Effector memory CD4-positive, alpha-beta T cell (primary cell): Measurements from ENCODE around the gene C1QTNF1.
"Not testable (repeated sequence)": the region's sequence is repeated elsewhere in the genome, so short reads cannot be mapped to it uniquely, and the experiment has no call there.

Experiments used
- DNase-seq, 3 donors: peaks; one replicate each; pipeline ENCODE4 v3.0.0-alpha.2; 2020
- H3K27ac ChIP-seq: 2 replicates; pipeline ENCODE4 v1.7.0; 2013; ENCODE audit warnings: mild to moderate bottlenecking, low read length, moderate library complexity; ENCODE audit not compliant: insufficient read depth, poor library complexity, severe bottlenecking
- H3K27me3 ChIP-seq: replicated peaks from 2 replicates; pipeline ENCODE4 v1.7.0; 2013; ENCODE audit warnings: mild to moderate bottlenecking, low read length; ENCODE audit not compliant: insufficient read depth, control insufficient read depth, poor library complexity, severe bottlenecking
- H3K36me3 ChIP-seq: 2 replicates; pipeline ENCODE4 v1.7.0; 2013; ENCODE audit warnings: mild to moderate bottlenecking, low read length, moderate library complexity; ENCODE audit not compliant: control insufficient read depth, insufficient read depth
- H3K4me1 ChIP-seq: 2 replicates; pipeline ENCODE4 v1.7.0; 2013; ENCODE audit warnings: low read length, mild to moderate bottlenecking; ENCODE audit not compliant: control insufficient read depth, insufficient read depth, poor library complexity, severe bottlenecking
- H3K4me3 ChIP-seq: 2 replicates; pipeline ENCODE4 v1.7.0; 2013; ENCODE audit warnings: low read length, low read depth, mild to moderate bottlenecking; ENCODE audit not compliant: insufficient read depth, poor library complexity, severe bottlenecking
- H3K9me3 ChIP-seq: 2 replicates; pipeline ENCODE4 v1.7.0; 2013; ENCODE audit warnings: mild to moderate bottlenecking, low read length, moderate library complexity; ENCODE audit not compliant: control insufficient read depth

C1QTNF1 gene

DNA sequence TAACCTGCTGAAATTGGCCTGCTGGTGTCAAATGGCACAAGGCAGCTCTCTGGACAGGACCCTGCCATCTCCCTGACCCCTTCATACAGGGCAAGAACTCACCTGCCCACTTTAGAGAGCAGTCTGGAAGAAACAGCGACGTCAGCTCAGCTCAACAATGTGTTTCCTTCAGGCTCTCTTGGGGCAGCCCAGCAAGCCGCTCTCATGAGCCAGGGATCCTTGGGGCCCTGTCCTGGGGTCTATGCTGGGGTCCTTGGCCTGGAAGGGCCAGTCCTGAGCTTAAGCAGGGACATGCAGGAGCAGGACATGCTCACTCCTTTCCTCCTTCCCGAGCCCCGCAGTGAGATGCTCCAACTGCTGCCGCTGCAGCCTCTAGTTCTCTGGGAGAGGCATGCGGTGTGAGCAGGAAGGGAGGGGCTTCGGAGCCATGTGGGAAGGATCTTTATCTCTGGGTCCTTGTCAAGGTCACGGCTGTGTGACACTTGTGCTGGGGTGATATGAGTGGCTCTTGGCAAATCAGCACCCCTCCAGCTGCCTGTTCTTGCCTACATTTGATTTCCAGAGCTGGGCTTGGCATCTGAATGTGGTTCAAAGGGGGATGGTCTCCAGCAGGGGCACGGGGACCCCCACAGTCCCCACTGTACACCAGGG, 3.4 kb downstream of the C1QTNF1 start:
- no peak overlapping the region for H3K27ac ChIP-seq
- H3K9me3 ChIP-seq, result no peaks in the 10 kb centered on the region
- H3K4me3 ChIP-seq, result no peak overlapping the region
- DNase-seq, result no peak
- no peaks in the 10 kb centered on the region for H3K36me3 ChIP-seq
- H3K4me1 ChIP-seq, result peaks cover 13% of the 10 kb centered on the region
- H3K27me3 ChIP-seq, result peaks cover 10% of the 10 kb centered on the region

DNA sequence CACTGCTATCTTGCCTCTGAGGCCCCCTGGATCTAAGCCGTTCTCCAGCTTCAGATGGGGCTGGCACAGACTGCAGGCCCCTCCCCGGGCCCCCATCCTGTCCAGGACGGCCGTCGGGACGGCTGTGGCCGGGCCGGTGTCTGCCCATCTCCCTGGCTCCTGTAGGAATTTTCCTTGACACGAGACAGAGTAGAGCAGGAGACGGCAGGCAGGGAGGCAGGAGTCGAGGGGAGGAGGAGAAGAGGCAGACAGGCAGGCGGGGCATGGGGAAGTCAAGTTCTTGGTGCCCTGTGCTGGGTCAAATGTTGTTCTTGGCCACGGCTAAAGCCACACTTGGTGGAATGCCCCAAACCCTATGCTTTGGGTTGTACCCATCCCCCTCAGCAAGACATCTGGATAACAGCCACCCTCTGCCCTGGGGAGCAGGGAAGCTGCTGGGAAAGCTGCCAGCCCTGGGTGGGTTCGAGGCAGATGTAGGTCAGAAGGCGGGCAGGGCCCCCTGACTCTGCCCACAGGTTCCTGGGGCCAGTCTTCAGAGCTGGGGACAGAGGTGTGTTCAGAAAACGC, 4.0 kb downstream of the C1QTNF1 start:
- peaks cover 13% of the 10 kb centered on the region for H3K4me1 ChIP-seq
- no peaks in the 10 kb centered on the region for H3K9me3 ChIP-seq
- no peak overlapping the region for H3K27ac ChIP-seq
- DNase-seq, result no peak
- H3K36me3 ChIP-seq, result no peaks in the 10 kb centered on the region
- H3K27me3 ChIP-seq, result peaks cover 10% of the 10 kb centered on the region
- H3K4me3 ChIP-seq, result no peak overlapping the region

DNA sequence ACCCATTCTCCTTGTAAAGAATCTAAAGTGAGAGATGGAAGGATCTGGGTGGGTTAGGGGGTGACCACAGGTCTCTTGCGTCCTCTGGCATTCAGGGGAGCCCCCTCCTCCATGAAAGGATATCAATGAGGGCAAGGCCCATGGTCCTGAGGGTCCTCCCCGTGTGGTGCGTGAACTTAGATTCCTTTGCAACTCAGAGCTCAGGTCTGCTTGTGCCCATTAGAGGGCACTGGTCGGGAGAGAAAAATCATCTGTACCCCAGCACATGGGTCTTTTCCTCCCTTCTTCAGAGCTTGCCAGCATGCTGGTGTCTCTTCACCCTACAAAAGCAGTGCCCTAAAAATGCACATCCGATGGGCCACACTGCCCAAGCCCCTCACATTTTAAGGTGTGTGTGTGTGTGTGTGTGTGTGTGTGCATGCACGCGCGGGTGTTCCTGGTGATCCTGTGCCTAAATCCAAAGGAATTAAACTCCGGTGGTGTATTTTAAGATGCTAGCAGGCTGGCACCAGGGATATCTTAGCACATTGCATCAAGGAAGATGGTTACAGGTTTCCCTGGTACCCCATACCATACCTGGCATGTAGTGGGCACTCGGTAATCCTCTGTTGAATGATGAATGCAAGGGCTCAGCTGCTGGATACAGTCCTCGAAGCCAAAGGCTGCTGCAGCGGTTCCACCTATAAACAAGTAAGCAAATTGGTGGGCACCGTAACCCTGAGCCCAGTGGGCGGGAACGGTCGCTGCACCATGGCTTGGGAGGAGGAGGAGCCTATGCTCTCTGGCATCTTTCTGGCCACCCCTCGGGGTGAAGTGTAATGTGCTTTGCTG, 4.7 kb downstream of the C1QTNF1 start:
- Histone ChIP-seq H3K4me3 (no peak overlapping the region), H3K9me3 (no peaks in the 10 kb centered on the region), H3K27ac (no peak overlapping the region), H3K36me3 (no peaks in the 10 kb centered on the region), H3K27me3 (peaks cover 10% of the 10 kb centered on the region), H3K4me1 (peaks cover 12% of the 10 kb centered on the region)
- DNase-seq, result no peak

DNA sequence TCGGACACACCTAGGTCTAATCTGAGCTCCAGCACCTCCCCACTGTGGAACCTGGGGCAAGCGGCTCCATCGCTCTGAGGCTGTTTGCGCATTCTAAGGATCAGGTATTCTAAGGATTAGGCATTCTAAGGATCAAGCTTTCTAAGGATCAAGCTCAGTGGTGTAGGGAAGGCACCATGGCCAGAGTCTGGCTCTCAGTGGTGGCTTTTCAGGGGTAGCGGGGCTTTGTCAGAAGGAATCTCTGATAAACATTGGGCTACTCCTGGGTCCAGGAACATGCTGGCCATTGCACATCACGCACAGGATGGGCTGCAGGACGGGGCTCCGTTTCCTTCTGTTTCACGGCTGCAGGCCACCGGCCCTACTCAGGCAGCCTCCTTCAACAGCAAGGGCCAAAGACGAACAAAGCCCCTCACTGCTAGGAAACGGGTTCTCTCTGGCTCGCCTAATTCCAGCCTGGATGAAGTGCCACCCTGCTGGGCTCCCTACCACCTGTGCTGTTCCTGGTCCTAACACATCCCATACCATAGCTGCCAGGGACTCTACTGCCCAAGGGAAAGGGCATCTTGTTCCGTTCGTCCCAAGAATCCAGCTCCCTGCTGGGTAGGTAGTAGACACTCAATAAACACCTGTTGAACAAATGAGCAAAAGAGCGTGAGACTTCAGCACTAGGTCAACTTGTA, 5.5 kb downstream of the C1QTNF1 start:
- H3K4me3 ChIP-seq, result no peak overlapping the region
- no peak for DNase-seq
- H3K27ac ChIP-seq, result no peak overlapping the region
- H3K36me3 ChIP-seq, result no peaks in the 10 kb centered on the region
- H3K9me3 ChIP-seq, result no peaks in the 10 kb centered on the region
- peaks cover 5% of the 10 kb centered on the region for H3K4me1 ChIP-seq
- H3K27me3 ChIP-seq, result peaks cover 10% of the 10 kb centered on the region

DNA sequence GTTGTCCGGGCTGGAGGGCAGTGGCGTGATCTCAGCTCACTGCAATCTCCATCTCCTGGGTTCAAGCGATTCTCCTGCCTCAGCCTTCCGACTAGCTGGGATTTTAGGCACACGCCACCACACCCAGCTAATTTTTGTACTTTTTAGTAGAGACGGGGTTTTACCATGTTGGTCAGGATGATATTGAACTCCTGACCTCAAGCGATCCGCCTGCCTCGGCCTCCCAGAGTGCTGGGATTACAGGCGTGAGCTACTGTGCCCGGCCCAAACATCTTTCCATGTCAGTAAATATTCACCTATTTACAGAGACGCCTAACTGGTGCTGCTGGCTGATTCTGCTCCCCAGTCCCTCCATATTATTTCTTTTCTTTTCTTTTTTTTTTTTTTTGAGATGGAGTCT, 6.7 kb downstream of the C1QTNF1 start:
- not testable (repeated sequence) for H3K27ac ChIP-seq, H3K4me3 ChIP-seq, DNase-seq, H3K36me3 ChIP-seq, H3K27me3 ChIP-seq, H3K4me1 ChIP-seq, H3K9me3 ChIP-seq

DNA sequence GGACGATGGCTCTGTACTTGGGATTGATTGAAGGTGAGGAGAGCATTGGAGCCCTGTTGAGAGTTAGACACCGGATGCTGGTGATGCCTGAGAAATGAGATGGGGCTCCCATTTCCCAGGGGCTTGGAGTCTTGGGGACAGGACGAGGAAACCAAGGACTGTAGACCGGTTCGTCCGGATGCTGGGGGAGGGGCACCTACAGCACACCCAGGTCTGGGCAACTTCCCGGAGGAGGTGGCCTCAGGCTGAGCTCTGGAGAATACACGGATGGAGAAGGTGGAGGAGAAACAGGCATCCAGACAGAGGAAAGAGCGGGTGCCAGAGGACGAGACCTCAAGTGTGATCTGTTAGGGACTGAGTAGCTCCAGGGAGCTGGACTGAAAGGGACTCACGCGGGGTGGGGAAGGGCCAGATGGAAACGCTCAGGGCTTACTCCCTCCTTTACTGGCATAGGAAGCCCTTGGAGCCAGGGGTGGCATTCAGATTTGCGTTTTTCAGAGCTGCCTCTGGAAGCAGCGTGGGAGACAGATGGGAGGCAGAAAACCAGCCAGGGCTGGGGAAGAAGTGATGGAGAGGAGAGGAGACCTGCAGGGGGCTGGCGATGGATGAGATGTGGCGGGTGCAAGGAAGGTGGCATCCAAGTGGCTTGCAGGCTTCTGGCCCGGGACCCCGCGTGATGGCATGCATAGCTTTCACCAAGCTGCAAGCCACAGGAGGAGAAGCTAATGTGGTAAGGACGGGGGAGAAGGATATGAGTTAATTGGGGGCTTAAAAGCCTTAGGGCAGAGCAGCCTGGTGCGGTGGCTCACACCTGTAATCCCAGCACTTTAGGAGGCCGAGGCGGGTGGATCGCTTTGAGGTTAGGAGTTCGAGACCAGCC, 8.3 kb downstream of the C1QTNF1 start:
- Histone ChIP-seq H3K4me3 (no peak overlapping the region), H3K36me3 (no peaks in the 10 kb centered on the region), H3K9me3 (no peaks in the 10 kb centered on the region), H3K4me1 (no peaks in the 10 kb centered on the region), H3K27ac (no peak overlapping the region), H3K27me3 (peaks cover 7% of the 10 kb centered on the region)
- no peak for DNase-seq

DNA sequence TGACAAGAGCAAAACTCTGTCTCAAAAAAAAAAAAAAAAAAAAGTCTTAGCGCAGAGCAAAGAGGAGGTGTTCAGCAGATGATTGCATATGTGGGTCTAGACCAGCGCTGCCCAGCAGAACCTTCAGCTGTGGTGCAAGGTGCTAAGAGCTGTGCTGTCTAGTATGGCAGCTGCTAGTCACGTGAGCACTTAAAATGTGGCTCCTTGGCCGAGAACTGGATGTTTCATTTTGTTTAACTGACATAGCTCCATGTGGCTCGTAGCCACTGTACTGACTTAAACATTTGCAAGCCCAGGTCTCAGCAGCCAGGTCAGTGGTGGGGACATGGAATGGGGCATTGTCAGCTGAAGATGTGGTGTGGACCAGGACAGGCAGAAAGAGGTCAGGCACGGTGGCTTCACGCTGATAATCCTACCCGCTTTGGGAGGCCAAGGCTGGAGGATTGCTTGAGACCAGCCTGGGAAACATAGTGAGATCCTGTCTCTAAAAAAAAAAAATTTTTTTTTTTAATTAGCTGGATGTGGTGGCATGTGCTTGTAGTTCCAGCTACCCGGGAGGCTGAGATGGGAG, 9.2 kb downstream of the C1QTNF1 start:
- Histone ChIP-seq H3K27me3 (no peaks in the 10 kb centered on the region), H3K4me3 (no peak overlapping the region), H3K36me3 (no peaks in the 10 kb centered on the region), H3K27ac (no peak overlapping the region), H3K4me1 (no peaks in the 10 kb centered on the region), H3K9me3 (no peaks in the 10 kb centered on the region)
- no peak for DNase-seq

DNA sequence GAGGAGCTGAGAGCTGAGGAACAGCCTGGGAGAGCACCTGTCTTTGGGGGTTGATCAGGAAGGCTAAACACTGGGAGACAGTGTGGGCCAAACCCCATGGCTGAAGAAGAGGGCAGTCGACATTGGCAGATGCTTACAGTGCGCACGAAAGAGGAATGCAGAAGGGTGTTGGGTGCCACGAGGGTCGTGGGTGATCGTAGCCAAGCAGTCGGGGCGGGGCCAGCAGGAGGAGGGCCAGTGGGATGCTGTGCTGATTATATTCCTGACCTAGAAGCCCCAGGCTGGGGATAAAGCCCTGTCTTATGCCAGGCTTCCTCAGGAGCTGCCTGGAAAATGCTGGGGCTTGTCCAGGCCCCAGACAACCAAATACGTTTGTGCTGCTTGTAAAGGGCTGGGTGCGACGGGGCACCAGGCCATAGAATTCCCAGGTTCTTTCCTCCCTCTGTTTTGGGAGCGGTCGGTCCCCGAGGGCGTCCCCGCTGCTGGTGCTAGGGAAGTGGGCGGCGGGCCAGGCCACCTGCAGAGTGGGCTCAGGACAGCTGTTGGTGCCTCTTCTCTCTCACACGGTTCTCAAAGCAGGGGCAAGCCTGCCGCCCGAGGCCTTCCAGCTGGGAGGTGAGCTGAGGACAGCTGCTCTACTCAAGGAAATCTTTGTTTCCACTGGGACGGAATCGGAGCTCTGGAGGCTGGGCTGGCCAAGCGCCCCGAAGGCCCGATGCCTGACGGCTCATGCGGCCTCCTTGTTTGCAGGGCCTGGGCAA, 10.0 kb downstream of the C1QTNF1 start:
- H3K4me3 ChIP-seq, result no peak overlapping the region
- H3K36me3 ChIP-seq, result no peaks in the 10 kb centered on the region
- no peak for DNase-seq
- no peaks in the 10 kb centered on the region for H3K27me3 ChIP-seq
- no peaks in the 10 kb centered on the region for H3K9me3 ChIP-seq
- H3K27ac ChIP-seq, result no peak overlapping the region
- H3K4me1 ChIP-seq, result no peaks in the 10 kb centered on the region
